ENCODE measurements around the gene SYNPO2. TPM values are rescaled to one million over a fixed set of nuclear protein-coding genes. Genes with fewer than 3 reads are reported as not detected.

Gene SYNPO2
- total RNA-seq, 5 donors from 2014 or later (not counting 1 experiment from before 2014, with no cell fraction given): 0.21 to 1.6 (median 1.2) TPM

DNA sequence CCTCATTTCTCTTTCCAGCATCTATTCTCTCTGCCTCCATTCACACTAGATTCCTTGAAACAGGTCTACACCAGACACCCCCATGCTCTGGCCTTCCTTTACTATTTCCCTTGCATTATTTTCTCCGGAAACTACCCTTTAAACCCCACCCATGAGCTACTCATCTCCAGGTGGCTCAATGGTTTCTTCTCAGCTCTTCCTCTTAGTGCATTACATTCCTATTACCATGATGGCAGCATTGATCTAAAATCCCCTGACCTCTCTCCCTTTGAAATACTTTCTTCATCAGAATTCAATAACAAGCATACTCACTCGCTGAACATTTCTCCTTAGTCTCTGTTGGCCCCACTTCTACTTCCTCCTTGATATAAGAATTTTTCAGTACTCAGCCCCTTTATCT is 94.6 kb downstream of the SYNPO2 start:
- no peak overlapping the region for H3K27ac ChIP-seq (ENCODE audit: low read length)
- Mint-ChIP-seq H3K4me3 (no peak overlapping the region), H3K27me3 (peaks cover 2 to 15% of the 10 kb centered on the region in 2 donors), H3K4me1 (no peaks in the 10 kb centered on the region), H3K9me3 (no peaks in the 10 kb centered on the region), H3K27ac (no peak overlapping the region), H3K36me3 (no peaks in the 10 kb centered on the region)
- H3K36me3 ChIP-seq (ENCODE audit: control insufficient read depth in 2 of 2, extremely low read depth in 1 of 2, insufficient read depth in 1 of 2, low read length in 1 of 2): no peaks in the 10 kb centered on the region
- ATAC-seq (replicated peaks in 1 of 4) (no peak), DNase-seq (no peak)
- CTCF ChIA-PET: interaction anchor here (0.9 to 1.1 kb wide), 2 partner anchors 644 to 1068 kb away, joined by 3 read pairs; no protein-coding TSS in a partner anchor
- no peak overlapping the region for H3K4me3 ChIP-seq (ENCODE audit: control insufficient read depth in 1 of 2, extremely low read depth in 1 of 2, low read length in 1 of 2)
- H3K27me3 ChIP-seq (replicated peaks in 1 of 2; ENCODE audit: control insufficient read depth in 2 of 2, extremely low read depth in 1 of 2, insufficient read depth in 2 of 2, low read length in 1 of 2): no peaks in the 10 kb centered on the region
- 83% methylated on average over 2 of the region's 2 CpGs for WGBS (ENCODE audit: insufficient coverage)
- no peaks in the 10 kb centered on the region for H3K9me3 ChIP-seq
- no peaks in the 10 kb centered on the region for H3K4me1 ChIP-seq (ENCODE audit: control insufficient read depth in 1 of 2, extremely low read depth in 1 of 2, insufficient read depth in 2 of 2, low read length in 2 of 2)
- POLR2A ChIA-PET: no interaction called here

DNA sequence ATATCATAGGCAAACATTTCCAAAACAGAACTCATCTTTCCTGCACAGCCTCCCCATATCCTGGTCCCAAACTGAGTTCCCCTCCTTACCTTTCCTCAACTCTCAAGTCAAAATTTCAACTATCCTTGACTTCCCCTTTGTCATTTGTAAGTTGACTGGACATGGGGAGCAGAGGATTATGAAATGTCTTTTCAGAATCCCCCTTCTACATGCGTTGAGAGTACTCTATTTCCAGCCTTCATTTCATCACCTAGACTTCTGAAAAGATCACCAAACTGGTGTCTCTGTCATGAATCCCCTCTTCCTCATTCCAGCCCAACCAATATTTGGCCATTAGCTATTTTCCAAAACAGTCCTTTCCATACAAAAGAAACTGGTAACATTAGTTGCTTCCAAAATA is 95.2 kb downstream of the SYNPO2 start:
- Histone ChIP-seq H3K4me1 (ENCODE audit: control insufficient read depth in 1 of 2, extremely low read depth in 1 of 2, insufficient read depth in 2 of 2, low read length in 2 of 2) (no peaks in the 10 kb centered on the region), H3K9me3 (no peaks in the 10 kb centered on the region), H3K27me3 (replicated peaks in 1 of 2; ENCODE audit: control insufficient read depth in 2 of 2, extremely low read depth in 1 of 2, insufficient read depth in 2 of 2, low read length in 1 of 2) (no peaks in the 10 kb centered on the region), H3K4me3 (ENCODE audit: control insufficient read depth in 1 of 2, extremely low read depth in 1 of 2, low read length in 1 of 2) (no peak overlapping the region), H3K27ac (ENCODE audit: low read length) (no peak overlapping the region), H3K36me3 (ENCODE audit: control insufficient read depth in 2 of 2, extremely low read depth in 1 of 2, insufficient read depth in 1 of 2, low read length in 1 of 2) (no peaks in the 10 kb centered on the region)
- Mint-ChIP-seq H3K36me3 (no peaks in the 10 kb centered on the region), H3K4me3 (no peak overlapping the region), H3K4me1 (no peaks in the 10 kb centered on the region), H3K9me3 (no peaks in the 10 kb centered on the region), H3K27ac (no peak overlapping the region), H3K27me3 (peaks cover 2 to 15% of the 10 kb centered on the region in 2 donors)
- POLR2A ChIA-PET: no interaction called here
- no peak for DNase-seq
- ATAC-seq (replicated peaks in 1 of 4): no peak
- CTCF ChIA-PET: interaction anchor here (0.8 to 1.1 kb wide), 2 partner anchors 380 to 1067 kb away, joined by 3 read pairs; no protein-coding TSS in a partner anchor
- no CpG with 5 or more reads among the region's 1 CpG for WGBS (ENCODE audit: insufficient coverage)

DNA sequence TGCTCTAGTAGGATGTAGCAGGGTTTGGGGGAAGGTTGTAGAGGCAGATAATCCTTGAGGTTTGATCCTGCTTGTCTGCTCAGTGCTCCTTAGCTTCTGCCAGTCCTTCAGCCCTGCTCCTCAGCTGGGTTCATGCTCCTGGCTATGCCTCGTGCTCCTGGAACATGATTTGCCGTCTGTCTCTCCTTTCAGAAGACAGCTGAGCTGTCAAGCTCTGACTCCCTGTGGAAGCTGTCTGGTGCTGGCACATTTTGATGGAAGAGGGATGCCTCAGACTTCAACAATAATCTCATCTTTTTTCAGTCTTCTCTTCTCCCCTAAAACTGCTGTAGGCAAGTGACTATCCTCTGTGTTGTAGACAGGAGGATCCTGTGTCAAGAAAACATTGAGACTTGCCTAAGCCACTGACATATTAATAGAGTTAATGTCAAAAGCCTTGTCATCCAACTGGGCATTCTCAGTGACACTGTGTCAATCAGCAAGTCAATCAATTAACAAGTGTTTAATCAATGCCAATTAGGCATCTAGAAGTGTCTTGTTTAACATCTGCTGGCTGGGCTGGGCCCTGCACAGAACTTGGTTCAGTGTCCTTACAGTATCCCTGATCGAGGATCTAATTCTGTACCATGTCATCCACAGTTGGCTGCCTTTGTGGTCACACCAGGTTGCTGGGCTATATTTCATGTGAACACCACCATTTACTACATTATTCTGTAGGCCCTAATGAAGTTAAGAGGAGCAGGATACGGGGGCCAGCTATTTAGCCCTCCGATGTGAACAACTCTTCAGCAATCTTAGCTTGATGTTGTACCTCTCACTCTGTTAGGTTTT is 96.7 kb downstream of the SYNPO2 start:
- H3K27ac ChIP-seq (ENCODE audit: low read length): no peak overlapping the region
- DNase-seq: no peak
- ATAC-seq (replicated peaks in 1 of 4): no peak
- H3K9me3 ChIP-seq: no peaks in the 10 kb centered on the region
- no peaks in the 10 kb centered on the region for H3K36me3 ChIP-seq (ENCODE audit: control insufficient read depth in 2 of 2, extremely low read depth in 1 of 2, insufficient read depth in 1 of 2, low read length in 1 of 2)
- CTCF ChIA-PET: no interaction called here
- no peaks in the 10 kb centered on the region for H3K9me3 Mint-ChIP-seq
- no peak overlapping the region for H3K4me3 Mint-ChIP-seq
- H3K36me3 Mint-ChIP-seq: no peaks in the 10 kb centered on the region
- H3K4me1 ChIP-seq (ENCODE audit: control insufficient read depth in 1 of 2, extremely low read depth in 1 of 2, insufficient read depth in 2 of 2, low read length in 2 of 2): no peaks in the 10 kb centered on the region
- no peak overlapping the region for H3K27ac Mint-ChIP-seq
- H3K4me3 ChIP-seq (ENCODE audit: control insufficient read depth in 1 of 2, extremely low read depth in 1 of 2, low read length in 1 of 2): no peak overlapping the region
- H3K27me3 Mint-ChIP-seq: peaks cover 2 to 15% of the 10 kb centered on the region in 2 donors
- 76% methylated on average over 3 of the region's 5 CpGs for WGBS (ENCODE audit: insufficient coverage)
- no peaks in the 10 kb centered on the region for H3K27me3 ChIP-seq (replicated peaks in 1 of 2; ENCODE audit: control insufficient read depth in 2 of 2, extremely low read depth in 1 of 2, insufficient read depth in 2 of 2, low read length in 1 of 2)
- H3K4me1 Mint-ChIP-seq: no peaks in the 10 kb centered on the region
- POLR2A ChIA-PET: no interaction called here

DNA sequence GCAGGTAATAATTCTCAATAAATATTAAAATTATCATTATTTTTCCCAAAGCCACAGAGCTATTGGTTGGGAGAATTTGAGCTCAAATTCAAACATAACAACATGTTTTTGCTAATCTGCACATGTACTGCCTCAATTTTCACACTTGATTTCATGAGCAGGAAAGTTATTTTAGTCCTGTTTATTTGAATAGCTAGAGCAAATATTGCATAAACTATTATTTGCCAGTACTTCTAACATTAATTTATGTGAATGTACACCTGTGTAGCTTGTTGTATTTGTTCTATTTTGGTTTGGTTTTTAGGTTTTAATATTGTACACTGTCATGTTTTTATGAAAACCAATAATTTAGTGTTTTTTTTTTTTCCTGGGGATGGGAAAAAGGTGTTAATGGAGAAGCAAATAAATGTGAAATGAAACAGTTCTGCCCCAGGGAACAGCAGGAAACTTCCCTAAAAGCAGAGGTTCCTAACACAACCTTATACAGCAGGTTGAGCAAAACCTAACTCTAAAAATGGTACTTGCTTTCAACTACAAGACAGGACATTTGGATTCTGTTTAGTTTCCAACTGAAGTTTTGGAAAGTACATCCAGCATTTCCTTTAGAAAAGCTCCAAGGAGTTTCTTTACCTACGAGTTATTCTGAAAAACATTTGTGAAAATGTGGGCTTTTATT is 99.4 kb downstream of the SYNPO2 start:
- POLR2A ChIA-PET: interaction anchor here in 1 of 2 donors (0.6 kb wide), 1 partner anchor 20 kb away, joined by 5 read pairs; no protein-coding TSS in a partner anchor
- CTCF ChIA-PET: interaction anchor here in 1 of 2 donors (0.6 kb wide), 2 partner anchors 507 to 628 kb away, joined by 3 to 4 read pairs; no protein-coding TSS in a partner anchor
- Mint-ChIP-seq H3K36me3 (no peaks in the 10 kb centered on the region), H3K4me1 (no peaks in the 10 kb centered on the region), H3K9me3 (no peaks in the 10 kb centered on the region), H3K27me3 (peaks cover 2 to 13% of the 10 kb centered on the region in 2 donors), H3K27ac (no peak overlapping the region), H3K4me3 (no peak overlapping the region)
- Histone ChIP-seq H3K36me3 (ENCODE audit: control insufficient read depth in 2 of 2, extremely low read depth in 1 of 2, insufficient read depth in 1 of 2, low read length in 1 of 2) (no peaks in the 10 kb centered on the region), H3K4me3 (ENCODE audit: control insufficient read depth in 1 of 2, extremely low read depth in 1 of 2, low read length in 1 of 2) (no peak overlapping the region), H3K4me1 (ENCODE audit: control insufficient read depth in 1 of 2, extremely low read depth in 1 of 2, insufficient read depth in 2 of 2, low read length in 2 of 2) (no peaks in the 10 kb centered on the region), H3K9me3 (no peaks in the 10 kb centered on the region), H3K27me3 (replicated peaks in 1 of 2; ENCODE audit: control insufficient read depth in 2 of 2, extremely low read depth in 1 of 2, insufficient read depth in 2 of 2, low read length in 1 of 2) (no peaks in the 10 kb centered on the region), H3K27ac (ENCODE audit: low read length) (no peak overlapping the region)
- ATAC-seq (replicated peaks in 1 of 4): no peak
- no CpG with 5 or more reads among the region's 1 CpG for WGBS (ENCODE audit: insufficient coverage)
- no peak for DNase-seq

DNA sequence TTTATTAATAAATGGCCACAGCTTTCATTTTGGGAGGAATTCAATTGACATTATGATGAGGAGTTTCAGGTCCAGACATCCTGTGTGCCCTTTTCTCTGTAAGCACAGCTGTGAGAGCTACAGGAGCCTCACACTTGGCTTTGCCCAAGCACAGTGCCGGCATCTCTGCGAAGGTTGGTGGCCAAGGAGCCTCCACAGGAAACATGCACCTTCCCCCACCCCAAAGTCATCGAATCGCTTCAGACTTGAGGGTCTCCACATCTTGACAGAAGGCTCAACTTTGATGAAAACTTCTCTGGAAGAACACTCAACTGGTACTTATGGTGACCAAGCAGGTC is 100.0 kb downstream of the SYNPO2 start:
- Mint-ChIP-seq H3K36me3 (no peaks in the 10 kb centered on the region), H3K9me3 (no peaks in the 10 kb centered on the region), H3K4me1 (no peaks in the 10 kb centered on the region), H3K27ac (no peak overlapping the region), H3K4me3 (no peak overlapping the region), H3K27me3 (peaks cover 0 to 8% of the 10 kb centered on the region in 2 donors)
- no peaks in the 10 kb centered on the region for H3K9me3 ChIP-seq
- H3K27ac ChIP-seq (ENCODE audit: low read length): no peak overlapping the region
- no peaks in the 10 kb centered on the region for H3K27me3 ChIP-seq (replicated peaks in 1 of 2; ENCODE audit: control insufficient read depth in 2 of 2, extremely low read depth in 1 of 2, insufficient read depth in 2 of 2, low read length in 1 of 2)
- ChIA-PET POLR2A (interaction anchor here in 1 of 2 donors (0.6 kb wide), 1 partner anchor 21 kb away, joined by 5 read pairs; no protein-coding TSS in a partner anchor), CTCF (interaction anchor here in 1 of 2 donors (0.6 kb wide), 1 partner anchor 507 kb away, joined by 3 read pairs; no protein-coding TSS in a partner anchor)
- H3K36me3 ChIP-seq (ENCODE audit: control insufficient read depth in 2 of 2, extremely low read depth in 1 of 2, insufficient read depth in 1 of 2, low read length in 1 of 2): no peaks in the 10 kb centered on the region
- DNase-seq: no peak
- no peaks in the 10 kb centered on the region for H3K4me1 ChIP-seq (ENCODE audit: control insufficient read depth in 1 of 2, extremely low read depth in 1 of 2, insufficient read depth in 2 of 2, low read length in 2 of 2)
- no peak for ATAC-seq (replicated peaks in 1 of 4)
- 90% methylated on average over 2 of the region's 4 CpGs for WGBS (ENCODE audit: insufficient coverage)
- H3K4me3 ChIP-seq (ENCODE audit: control insufficient read depth in 1 of 2, extremely low read depth in 1 of 2, low read length in 1 of 2): no peak overlapping the region

DNA sequence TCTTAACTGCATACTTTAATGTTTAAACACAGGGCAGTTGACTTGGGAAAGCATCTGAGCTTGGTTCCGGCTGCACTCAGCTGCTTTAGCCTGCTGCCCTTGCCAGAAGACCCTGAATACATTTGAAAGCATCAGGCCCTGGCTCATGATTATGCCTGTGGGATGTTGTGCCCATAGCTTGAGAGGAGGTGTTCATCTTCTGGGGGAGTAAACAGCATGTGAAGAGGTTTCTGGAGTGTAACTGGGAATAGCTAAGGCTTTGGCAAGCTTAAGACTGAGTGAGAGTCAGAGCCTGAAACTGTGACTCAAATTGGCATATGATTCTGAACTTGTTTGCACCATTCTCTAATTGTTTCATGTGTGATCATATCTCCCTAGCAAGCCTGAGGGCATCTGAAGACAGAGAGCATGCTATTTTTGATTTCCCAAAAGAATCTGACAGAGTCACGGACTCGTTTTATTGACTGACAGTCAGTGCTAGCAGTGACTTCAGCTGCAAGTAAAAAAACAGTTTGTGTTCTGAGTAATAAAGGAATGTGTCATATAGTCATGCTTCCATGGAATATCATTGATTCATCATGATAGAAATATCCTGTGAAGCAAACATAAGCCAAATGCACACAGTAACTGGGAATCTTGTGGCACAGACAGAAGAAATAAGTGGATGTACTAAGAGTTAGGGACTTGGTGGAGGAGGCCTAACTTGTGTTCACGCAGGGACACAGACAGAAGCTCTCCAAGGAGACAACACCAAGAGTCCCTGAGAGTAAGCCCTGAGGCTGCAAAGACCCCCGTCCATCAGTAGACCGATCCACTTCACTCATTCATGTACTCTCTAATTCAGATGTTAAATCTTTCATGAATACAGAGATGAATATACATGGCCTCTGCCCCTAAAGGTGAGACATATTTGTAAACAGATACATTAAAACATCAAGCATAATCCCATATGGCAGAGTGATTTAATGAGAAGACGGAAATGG is 100.7 kb downstream of the SYNPO2 start:
- H3K4me1 ChIP-seq (ENCODE audit: control insufficient read depth in 1 of 2, extremely low read depth in 1 of 2, insufficient read depth in 2 of 2, low read length in 2 of 2): no peaks in the 10 kb centered on the region
- ChIA-PET CTCF (interaction anchor here in 1 of 2 donors (0.7 to 0.8 kb wide), 2 partner anchors 22 to 638 kb away, joined by 3 read pairs; no protein-coding TSS in a partner anchor), POLR2A (no interaction called here)
- no peak overlapping the region for H3K27ac ChIP-seq (ENCODE audit: low read length)
- no peaks in the 10 kb centered on the region for H3K4me1 Mint-ChIP-seq
- peaks cover 0 to 4% of the 10 kb centered on the region in 2 donors for H3K27me3 Mint-ChIP-seq
- ATAC-seq (replicated peaks in 1 of 4) (no peak), DNase-seq (no peak)
- H3K27me3 ChIP-seq (replicated peaks in 1 of 2; ENCODE audit: control insufficient read depth in 2 of 2, extremely low read depth in 1 of 2, insufficient read depth in 2 of 2, low read length in 1 of 2): no peaks in the 10 kb centered on the region
- no peaks in the 10 kb centered on the region for H3K9me3 ChIP-seq
- H3K36me3 Mint-ChIP-seq: no peaks in the 10 kb centered on the region
- no peaks in the 10 kb centered on the region for H3K36me3 ChIP-seq (ENCODE audit: control insufficient read depth in 2 of 2, extremely low read depth in 1 of 2, insufficient read depth in 1 of 2, low read length in 1 of 2)
- no peak overlapping the region for H3K4me3 ChIP-seq (ENCODE audit: control insufficient read depth in 1 of 2, extremely low read depth in 1 of 2, low read length in 1 of 2)
- H3K9me3 Mint-ChIP-seq: no peaks in the 10 kb centered on the region
- H3K4me3 Mint-ChIP-seq: no peak overlapping the region
- WGBS (ENCODE audit: insufficient coverage): 86% methylated on average over 3 of the region's 7 CpGs
- H3K27ac Mint-ChIP-seq: no peak overlapping the region

Data from T-cell (primary cell).